Mucosa of descending colon (tissue), 3 donors: Measurements from ENCODE around the gene FLYWCH1. TPM values are rescaled to one million over a fixed set of nuclear protein-coding genes. Genes with fewer than 3 reads are reported as not detected.
A peak's percentile ranks its signal among the peaks of the same experiment; 100 is the strongest.
"Not testable (repeated sequence)": the region's sequence is repeated elsewhere in the genome, so short reads cannot be mapped to it uniquely, and the experiment has no call there.

Experiments
- ATAC-seq: fragments of 200-7000 bp; cut with Tn5 transposase; one replicate; pipeline ENCODE4 v1.9.1; 2020; ENCODE audit warnings: mild to moderate bottlenecking, moderate library complexity
- DNase-seq, 3 donors: peaks; one replicate each; pipeline ENCODE4 v3.0.0-alpha.2; 2020
- H3K36me3 ChIP-seq: fragments of 200-600 bp; one replicate; pipeline ENCODE4 v1.8.0; 2021; ENCODE audit warnings: low read depth, mild to moderate bottlenecking
- H3K4me1 ChIP-seq: fragments of 200-600 bp; one replicate; pipeline ENCODE4 v1.8.0; 2021; ENCODE audit warnings: low read depth, mild to moderate bottlenecking
- H3K4me3 ChIP-seq: fragments of 200-600 bp; one replicate; pipeline ENCODE4 v1.8.0; 2021; ENCODE audit warnings: mild to moderate bottlenecking
- H3K9me3 ChIP-seq: fragments of 200-600 bp; one replicate; pipeline ENCODE4 v1.8.0; 2021; ENCODE audit warnings: mild to moderate bottlenecking
- intact Hi-C, 2 donors: fragments of 100-400 bp; cut with DNase I in 1 of 2; cut with micrococcal nuclease in 1 of 2; formaldehyde crosslinking; loops; one replicate each; pipeline versions ENCODE4 v1.11.0 to v1.11.1; 2022; cut with DNase I, micrococcal nuclease
- total RNA-seq, 3 donors: library from RNA; stranded (reverse); fragmentation: NEBNext Ultra II Directional in 2 of 3; extraction: Animal tissue kit (Norgen Biotek cat#: 25700) in 2 of 3; gene quantifications; one replicate each; pipeline versions ENCODE4 v1.2.1 to v1.2.4, GENCODE V29; 2021 to 2023
- TF ChIP-seq, protein P1 (sequence below): fragments of 200-600 bp; IDR thresholded peaks from one replicate; pipeline ENCODE4 v1.8.0; 2022; ENCODE audit warnings: antibody characterized with exemption, mild to moderate bottlenecking
- donor health status: DM: no; HTN: no; CAD: no; lungs with moderate emphysema.
- donor health status: DM: no; HTN: no; CAD: no.
- donor health status: DM: no; HTN: yes; CAD: no.

The FLYWCH1 gene
- total RNA-seq, 3 donors from 2014 or later: 26.6 to 46.0 (median 34.3) TPM

DNA sequence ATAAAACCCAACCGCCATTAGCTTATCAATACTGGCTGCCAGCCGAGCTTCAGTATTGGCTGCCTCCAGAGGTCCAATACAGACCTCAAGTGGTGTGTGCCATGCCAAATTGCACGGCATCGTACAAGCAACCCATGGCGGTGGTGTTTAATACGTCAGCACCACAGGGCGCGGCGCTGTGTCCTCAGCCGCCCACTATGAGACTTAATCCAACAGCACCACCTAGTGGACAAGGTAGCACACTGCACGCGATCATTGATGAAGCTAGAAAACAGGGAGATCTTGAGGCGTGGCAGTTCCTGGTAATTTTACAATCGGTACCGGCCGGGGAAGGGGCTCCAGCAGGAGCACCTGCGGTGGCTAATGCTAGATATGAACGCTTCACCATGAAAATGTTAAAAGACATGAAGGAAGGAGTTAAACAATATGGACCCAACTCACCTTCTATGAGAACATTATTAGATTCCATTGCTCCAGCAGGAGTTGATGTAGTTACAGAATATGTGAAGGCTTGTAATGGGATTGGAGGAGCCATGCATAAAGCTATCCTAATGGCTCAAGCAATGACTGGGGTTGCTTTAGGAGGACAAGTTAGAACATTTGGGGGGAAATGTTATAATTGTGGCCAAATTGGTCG lies 15.4 kb downstream of the FLYWCH1 start:
- no peaks in the 10 kb centered on the region for H3K9me3 ChIP-seq
- H3K36me3 ChIP-seq: no peaks in the 10 kb centered on the region
- TF ChIP-seq, protein P1, sequence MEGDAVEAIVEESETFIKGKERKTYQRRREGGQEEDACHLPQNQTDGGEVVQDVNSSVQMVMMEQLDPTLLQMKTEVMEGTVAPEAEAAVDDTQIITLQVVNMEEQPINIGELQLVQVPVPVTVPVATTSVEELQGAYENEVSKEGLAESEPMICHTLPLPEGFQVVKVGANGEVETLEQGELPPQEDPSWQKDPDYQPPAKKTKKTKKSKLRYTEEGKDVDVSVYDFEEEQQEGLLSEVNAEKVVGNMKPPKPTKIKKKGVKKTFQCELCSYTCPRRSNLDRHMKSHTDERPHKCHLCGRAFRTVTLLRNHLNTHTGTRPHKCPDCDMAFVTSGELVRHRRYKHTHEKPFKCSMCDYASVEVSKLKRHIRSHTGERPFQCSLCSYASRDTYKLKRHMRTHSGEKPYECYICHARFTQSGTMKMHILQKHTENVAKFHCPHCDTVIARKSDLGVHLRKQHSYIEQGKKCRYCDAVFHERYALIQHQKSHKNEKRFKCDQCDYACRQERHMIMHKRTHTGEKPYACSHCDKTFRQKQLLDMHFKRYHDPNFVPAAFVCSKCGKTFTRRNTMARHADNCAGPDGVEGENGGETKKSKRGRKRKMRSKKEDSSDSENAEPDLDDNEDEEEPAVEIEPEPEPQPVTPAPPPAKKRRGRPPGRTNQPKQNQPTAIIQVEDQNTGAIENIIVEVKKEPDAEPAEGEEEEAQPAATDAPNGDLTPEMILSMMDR: peak; percentile 96
- DNase-seq: peak; percentile 88 to 97 (median 90)
- intact Hi-C loops: loop anchor here in 1 of 2 donors (10.0 kb wide), 1 partner anchor 52 kb away; no protein-coding TSS in a partner anchor
- no peak overlapping the region for H3K4me3 ChIP-seq
- peak; percentile 99 for ATAC-seq
- peaks cover 5% of the 10 kb centered on the region for H3K4me1 ChIP-seq

DNA sequence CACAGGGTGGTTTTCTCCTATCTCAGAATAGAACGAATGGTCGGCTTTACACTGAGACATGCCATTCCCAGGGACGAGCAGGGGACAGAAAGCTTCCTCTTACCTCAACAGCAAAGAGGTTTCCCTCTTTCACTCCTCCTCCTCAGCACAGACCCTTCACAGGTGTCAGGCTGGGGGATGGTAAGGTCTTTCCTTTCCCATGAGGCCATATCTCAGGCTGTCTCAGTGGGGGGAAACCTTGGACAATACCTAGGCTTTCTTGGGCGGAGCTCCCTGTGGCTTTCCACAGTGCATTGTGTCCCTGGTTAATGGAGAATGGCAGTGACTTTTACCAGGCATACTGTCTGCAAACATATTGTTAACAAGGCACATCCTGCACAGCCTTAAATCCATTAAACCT lies 16.4 kb downstream of the FLYWCH1 start:
- not testable (repeated sequence) for H3K4me3 ChIP-seq, H3K9me3 ChIP-seq, DNase-seq, H3K4me1 ChIP-seq, H3K36me3 ChIP-seq, ATAC-seq
- intact Hi-C loops: loop anchor here in 1 of 2 donors (10.0 kb wide), 1 partner anchor 53 kb away; no protein-coding TSS in a partner anchor

DNA sequence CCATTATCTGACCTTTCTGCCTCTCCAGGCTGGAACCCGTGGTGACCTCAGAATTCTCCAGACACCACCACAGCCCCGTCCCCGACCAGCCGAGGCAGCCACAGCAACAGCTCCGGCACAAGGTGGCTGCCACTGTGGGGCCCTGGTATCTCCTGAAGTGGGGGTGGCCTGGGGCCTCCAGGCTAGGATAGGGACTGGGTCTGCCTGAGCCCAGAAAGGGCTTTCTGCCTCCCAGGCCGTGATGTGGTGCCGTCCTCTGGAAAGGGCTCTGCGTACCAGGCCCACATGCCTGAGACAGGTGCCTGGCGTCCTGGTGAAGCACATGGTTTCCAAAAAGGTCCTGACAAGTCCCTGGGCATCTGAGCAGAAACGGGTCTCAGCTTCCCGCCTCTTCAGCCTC lies 17.1 kb downstream of the FLYWCH1 start:
- no peaks in the 10 kb centered on the region for H3K9me3 ChIP-seq
- no peak overlapping the region for H3K4me3 ChIP-seq
- ATAC-seq (no peak), DNase-seq (peak in 1 of 3 donors; percentile 31)
- intact Hi-C loops: loop anchor here in 1 of 2 donors (10.0 kb wide), 1 partner anchor 54 kb away; no protein-coding TSS in a partner anchor
- H3K4me1 ChIP-seq: peaks cover 5% of the 10 kb centered on the region
- H3K36me3 ChIP-seq: no peaks in the 10 kb centered on the region
- TF ChIP-seq, protein P1: no peak

DNA sequence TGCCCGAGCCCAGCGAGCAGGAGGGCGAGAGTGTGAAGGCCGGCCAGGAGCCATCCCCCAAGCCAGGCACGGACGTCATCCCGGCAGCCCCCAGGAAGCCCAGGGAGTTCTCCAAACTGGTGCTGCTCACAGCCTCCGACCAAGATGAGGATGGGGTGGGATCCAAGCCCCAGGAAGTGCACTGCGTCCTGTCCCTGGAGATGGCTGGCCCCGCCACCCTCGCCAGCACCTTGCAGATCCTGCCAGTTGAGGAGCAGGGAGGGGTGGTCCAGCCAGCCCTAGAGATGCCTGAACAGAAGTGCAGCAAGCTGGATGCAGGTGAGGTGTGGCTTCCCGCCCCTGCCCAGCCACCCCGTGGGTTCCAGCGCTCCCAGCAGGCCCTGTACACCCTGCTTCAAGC lies 18.0 kb downstream of the FLYWCH1 start:
- intact Hi-C loops: loop anchor here in 1 of 2 donors (10.0 kb wide), 1 partner anchor 55 kb away; no protein-coding TSS in a partner anchor
- TF ChIP-seq, protein P1: no peak
- Histone ChIP-seq H3K9me3 (no peaks in the 10 kb centered on the region), H3K4me3 (no peak overlapping the region), H3K36me3 (peaks cover 3% of the 10 kb centered on the region), H3K4me1 (peaks cover 5% of the 10 kb centered on the region)
- ATAC-seq: no peak
- peak in 1 of 3 donors; percentile 35 for DNase-seq

DNA sequence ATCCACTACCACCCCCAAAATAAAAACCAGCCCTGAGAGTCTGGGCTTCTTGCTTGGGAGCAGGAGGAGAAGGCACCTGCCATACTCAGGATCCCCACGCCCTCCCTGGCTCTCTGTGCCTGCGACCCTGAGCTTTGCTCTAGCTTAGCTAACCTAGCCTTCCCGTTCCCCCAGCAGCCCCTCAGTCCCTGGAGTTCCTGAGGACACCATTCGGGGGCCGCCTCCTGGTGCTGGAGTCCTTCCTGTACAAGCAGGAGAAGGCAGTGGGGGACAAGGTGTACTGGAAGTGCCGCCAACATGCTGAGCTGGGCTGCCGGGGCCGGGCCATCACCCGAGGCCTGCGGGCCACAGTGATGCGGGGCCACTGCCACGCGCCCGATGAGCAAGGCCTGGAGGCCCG lies 18.5 kb downstream of the FLYWCH1 start:
- Histone ChIP-seq H3K9me3 (no peaks in the 10 kb centered on the region), H3K4me1 (peaks cover 5% of the 10 kb centered on the region), H3K4me3 (no peak overlapping the region), H3K36me3 (peaks cover 3% of the 10 kb centered on the region)
- DNase-seq (no peak), ATAC-seq (no peak)
- TF ChIP-seq, protein P1: no peak
- intact Hi-C loops: no loop called here

DNA sequence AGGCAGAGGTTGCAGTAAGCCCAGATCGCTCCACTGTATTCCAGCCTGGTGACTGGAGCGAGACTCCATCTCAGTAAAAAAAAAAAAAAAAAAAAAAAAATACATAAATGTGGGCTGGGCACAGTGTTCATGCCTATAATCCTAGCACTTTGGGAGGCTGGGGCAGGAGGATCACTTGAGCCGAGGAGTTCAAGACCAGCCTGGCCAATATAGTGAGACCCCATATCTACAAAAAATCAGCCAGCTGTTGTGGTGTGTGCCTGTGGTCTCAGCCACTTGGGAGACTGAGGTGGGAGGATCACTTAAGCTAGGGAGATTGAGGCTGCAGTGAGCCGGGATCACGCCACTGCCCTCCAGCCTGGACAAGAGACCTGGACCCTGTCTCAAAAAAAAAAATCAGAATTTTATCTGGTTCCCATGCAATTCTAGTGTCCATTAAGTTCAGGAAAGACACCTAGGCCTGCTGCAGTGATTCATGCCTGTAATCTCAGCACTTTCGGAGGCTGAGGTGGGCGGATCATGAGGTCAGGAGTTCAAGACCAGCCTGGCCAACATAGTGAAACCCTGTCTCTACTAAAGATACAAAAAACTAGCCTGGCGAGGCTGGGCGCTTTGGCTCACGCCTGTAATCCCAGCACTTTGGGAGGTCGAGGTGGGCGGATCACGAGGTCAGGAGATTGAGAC lies 19.6 kb downstream of the FLYWCH1 start:
- H3K36me3 ChIP-seq, H3K4me1 ChIP-seq, H3K4me3 ChIP-seq, intact Hi-C loops, ATAC-seq, H3K9me3 ChIP-seq, DNase-seq: not testable (repeated sequence)
